Measurements from ENCODE around the gene ADGRL2. TPM values are rescaled to one million over a fixed set of nuclear protein-coding genes. Genes with fewer than 3 reads are reported as not detected.

ADGRL2 gene
- polyA plus RNA-seq (162 and 190 TPM in 2 replicates), polyA minus RNA-seq (337 and 346 TPM in 2 replicates)

DNA sequence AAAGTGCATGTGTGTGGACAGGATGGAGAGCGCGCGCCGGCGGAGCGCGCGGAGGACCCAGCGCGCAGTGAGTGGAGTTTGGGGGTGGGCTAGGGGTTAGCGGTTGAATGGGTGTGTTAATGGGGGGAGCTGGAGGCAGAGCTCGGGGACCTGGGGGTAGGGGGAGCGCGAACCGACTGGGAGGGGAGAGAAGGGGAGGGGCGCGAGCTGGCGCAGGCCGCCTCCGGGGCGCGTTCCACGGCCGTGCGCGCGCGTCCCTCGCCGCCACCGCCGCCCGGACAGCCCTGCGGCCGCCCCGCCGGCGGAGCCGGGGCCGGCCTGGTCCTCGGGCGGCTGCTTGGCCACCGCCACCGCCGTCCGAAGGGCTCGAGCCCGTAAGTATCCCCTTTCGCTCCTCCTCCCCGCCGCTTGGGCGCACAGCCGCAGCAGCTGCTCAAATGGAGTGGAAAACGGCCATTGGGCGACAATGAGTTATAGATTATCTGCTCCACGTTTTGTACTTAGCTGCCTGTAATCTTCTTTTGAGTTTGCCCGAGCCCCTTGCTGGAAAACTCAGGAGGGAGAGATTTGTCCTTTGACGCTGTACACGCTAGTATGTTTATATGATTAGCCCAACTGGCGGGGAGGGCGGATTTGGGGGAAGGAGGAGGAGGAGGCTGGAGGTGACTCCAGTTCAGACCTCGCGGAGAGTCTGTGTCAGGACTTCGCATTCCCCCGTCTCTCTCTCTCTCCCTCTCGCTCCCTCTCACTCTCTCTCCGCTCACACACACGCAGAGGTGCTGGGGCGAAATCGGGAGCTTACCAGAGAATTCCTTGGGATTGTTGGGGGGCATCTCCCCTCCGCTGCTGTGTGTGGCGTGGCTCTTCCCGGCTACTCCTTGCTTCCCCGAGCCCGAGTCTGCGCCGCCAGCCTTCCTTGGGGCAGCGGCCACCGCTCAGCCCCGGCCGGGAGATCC, at the start of gene ADGRL2:
Gene ADGRL2, plus strand, starts transcription at position 240 of the 956 bp plus-strand sequence. CDS start 36,051 bp downstream, outside the sequence.
- peaks cover 38% of the 10 kb centered on the region for H3K79me2 ChIP-seq (replicated peaks; ENCODE audit: insufficient read depth, low read length)
- peak within 1 kb of the TSS; percentile 93 for H3K9ac ChIP-seq (ENCODE audit: low read length)
- no peaks in the 10 kb centered on the region for H3K9me2 ChIP-seq (ENCODE audit: insufficient read depth, low read length)
- peak; percentile 93 for TF ChIP-seq TAF1 (IDR thresholded peaks at IDR 0.05; ENCODE audit: low read depth)
- TF ChIP-seq EZH2 (IDR thresholded peaks at IDR 0.05; ENCODE audit: borderline replicate concordance, insufficient read depth, low read length, poor library complexity, severe bottlenecking): no peak
- TF ChIP-seq RAD21 (conservative IDR thresholded peaks at IDR 0.05): peak; percentile 63
- TF ChIP-seq, protein P1, sequence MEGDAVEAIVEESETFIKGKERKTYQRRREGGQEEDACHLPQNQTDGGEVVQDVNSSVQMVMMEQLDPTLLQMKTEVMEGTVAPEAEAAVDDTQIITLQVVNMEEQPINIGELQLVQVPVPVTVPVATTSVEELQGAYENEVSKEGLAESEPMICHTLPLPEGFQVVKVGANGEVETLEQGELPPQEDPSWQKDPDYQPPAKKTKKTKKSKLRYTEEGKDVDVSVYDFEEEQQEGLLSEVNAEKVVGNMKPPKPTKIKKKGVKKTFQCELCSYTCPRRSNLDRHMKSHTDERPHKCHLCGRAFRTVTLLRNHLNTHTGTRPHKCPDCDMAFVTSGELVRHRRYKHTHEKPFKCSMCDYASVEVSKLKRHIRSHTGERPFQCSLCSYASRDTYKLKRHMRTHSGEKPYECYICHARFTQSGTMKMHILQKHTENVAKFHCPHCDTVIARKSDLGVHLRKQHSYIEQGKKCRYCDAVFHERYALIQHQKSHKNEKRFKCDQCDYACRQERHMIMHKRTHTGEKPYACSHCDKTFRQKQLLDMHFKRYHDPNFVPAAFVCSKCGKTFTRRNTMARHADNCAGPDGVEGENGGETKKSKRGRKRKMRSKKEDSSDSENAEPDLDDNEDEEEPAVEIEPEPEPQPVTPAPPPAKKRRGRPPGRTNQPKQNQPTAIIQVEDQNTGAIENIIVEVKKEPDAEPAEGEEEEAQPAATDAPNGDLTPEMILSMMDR (IDR thresholded peaks at IDR 0.05; ENCODE audit: poor library complexity, severe bottlenecking): no peak
- peak; percentile 67 for TF ChIP-seq SMC3 (conservative IDR thresholded peaks at IDR 0.05; ENCODE audit: poor library complexity)
- peak; percentile 48 for TF ChIP-seq MXI1 (conservative IDR thresholded peaks at IDR 0.05; ENCODE audit: poor library complexity, severe bottlenecking)
- TF ChIP-seq, protein P2, sequence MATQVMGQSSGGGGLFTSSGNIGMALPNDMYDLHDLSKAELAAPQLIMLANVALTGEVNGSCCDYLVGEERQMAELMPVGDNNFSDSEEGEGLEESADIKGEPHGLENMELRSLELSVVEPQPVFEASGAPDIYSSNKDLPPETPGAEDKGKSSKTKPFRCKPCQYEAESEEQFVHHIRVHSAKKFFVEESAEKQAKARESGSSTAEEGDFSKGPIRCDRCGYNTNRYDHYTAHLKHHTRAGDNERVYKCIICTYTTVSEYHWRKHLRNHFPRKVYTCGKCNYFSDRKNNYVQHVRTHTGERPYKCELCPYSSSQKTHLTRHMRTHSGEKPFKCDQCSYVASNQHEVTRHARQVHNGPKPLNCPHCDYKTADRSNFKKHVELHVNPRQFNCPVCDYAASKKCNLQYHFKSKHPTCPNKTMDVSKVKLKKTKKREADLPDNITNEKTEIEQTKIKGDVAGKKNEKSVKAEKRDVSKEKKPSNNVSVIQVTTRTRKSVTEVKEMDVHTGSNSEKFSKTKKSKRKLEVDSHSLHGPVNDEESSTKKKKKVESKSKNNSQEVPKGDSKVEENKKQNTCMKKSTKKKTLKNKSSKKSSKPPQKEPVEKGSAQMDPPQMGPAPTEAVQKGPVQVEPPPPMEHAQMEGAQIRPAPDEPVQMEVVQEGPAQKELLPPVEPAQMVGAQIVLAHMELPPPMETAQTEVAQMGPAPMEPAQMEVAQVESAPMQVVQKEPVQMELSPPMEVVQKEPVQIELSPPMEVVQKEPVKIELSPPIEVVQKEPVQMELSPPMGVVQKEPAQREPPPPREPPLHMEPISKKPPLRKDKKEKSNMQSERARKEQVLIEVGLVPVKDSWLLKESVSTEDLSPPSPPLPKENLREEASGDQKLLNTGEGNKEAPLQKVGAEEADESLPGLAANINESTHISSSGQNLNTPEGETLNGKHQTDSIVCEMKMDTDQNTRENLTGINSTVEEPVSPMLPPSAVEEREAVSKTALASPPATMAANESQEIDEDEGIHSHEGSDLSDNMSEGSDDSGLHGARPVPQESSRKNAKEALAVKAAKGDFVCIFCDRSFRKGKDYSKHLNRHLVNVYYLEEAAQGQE (IDR thresholded peaks at IDR 0.05; ENCODE audit: borderline replicate concordance): peak; percentile 97
- TF ChIP-seq POLR2AphosphoS5 (IDR thresholded peaks at IDR 0.05): peak; percentile 91
- TF ChIP-seq EP300 (conservative IDR thresholded peaks at IDR 0.05; ENCODE audit: poor library complexity, severe bottlenecking): peak; percentile 50
- peak within 1 kb of the TSS; percentile 53 for H2AFZ ChIP-seq (ENCODE audit: low read depth, low read length)
- H3F3A ChIP-seq (ENCODE audit: insufficient read depth, low read length, poor library complexity, severe bottlenecking): peaks cover 9% of the 10 kb centered on the region
- no peaks in the 10 kb centered on the region for H3K9me3 ChIP-seq (ENCODE audit: low read length)
- H3K4me2 ChIP-seq (ENCODE audit: low read length): peak within 1 kb of the TSS; percentile 86
- H3K27ac ChIP-seq (ENCODE audit: low read length): peak within 1 kb of the TSS; percentile 85
- H3K4me3 ChIP-seq (ENCODE audit: low read length): peak within 1 kb of the TSS; percentile 85
- no peaks in the 10 kb centered on the region for H3K27me3 ChIP-seq (ENCODE audit: insufficient read depth, low read depth, low read length)
- no peaks in the 10 kb centered on the region for H4K20me1 ChIP-seq (ENCODE audit: insufficient read depth)
- H3K36me3 ChIP-seq (ENCODE audit: insufficient read depth, low read length): no peaks in the 10 kb centered on the region

DNA sequence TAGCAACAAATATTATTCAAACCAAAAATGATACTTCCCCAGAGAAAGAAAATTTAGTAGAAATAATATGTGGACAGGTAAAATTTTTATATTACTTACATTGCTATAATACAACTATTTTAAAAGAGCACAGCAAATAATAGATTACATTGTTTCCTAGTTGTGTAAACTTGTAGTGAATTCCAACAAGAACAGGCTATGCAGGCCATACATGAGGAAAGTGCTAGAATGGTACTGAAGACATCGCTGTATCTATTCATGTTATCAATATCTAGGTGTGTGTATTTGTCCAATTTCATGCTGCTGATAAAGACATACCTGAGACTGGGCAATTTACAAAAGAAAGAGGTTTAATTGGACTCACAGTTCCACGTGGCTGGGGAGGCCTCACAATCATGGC, 47.9 kb upstream of the ADGRL2 start:
- Histone ChIP-seq H3K4me2 (ENCODE audit: low read length) (no peak overlapping the region), H2AFZ (ENCODE audit: low read depth, low read length) (no peak overlapping the region), H3K36me3 (ENCODE audit: insufficient read depth, low read length) (no peaks in the 10 kb centered on the region), H4K20me1 (ENCODE audit: insufficient read depth) (no peaks in the 10 kb centered on the region), H3K79me2 (replicated peaks; ENCODE audit: insufficient read depth, low read length) (no peaks in the 10 kb centered on the region), H3K9me2 (ENCODE audit: insufficient read depth, low read length) (no peaks in the 10 kb centered on the region), H3K9ac (ENCODE audit: low read length) (no peak overlapping the region), H3F3A (ENCODE audit: insufficient read depth, low read length, poor library complexity, severe bottlenecking) (no peaks in the 10 kb centered on the region), H3K27ac (ENCODE audit: low read length) (no peak overlapping the region), H3K27me3 (ENCODE audit: insufficient read depth, low read depth, low read length) (no peaks in the 10 kb centered on the region), H3K9me3 (ENCODE audit: low read length) (no peaks in the 10 kb centered on the region), H3K4me3 (ENCODE audit: low read length) (no peak overlapping the region)
- no peak for TF ChIP-seq SMC3 (conservative IDR thresholded peaks at IDR 0.05; ENCODE audit: poor library complexity)
- TF ChIP-seq RAD21 (conservative IDR thresholded peaks at IDR 0.05): no peak
- TF ChIP-seq, protein P1 (IDR thresholded peaks at IDR 0.05; ENCODE audit: poor library complexity, severe bottlenecking): no peak
- TF ChIP-seq MXI1 (conservative IDR thresholded peaks at IDR 0.05; ENCODE audit: poor library complexity, severe bottlenecking): no peak
- TF ChIP-seq, protein P2 (IDR thresholded peaks at IDR 0.05; ENCODE audit: borderline replicate concordance): no peak
- no peak for TF ChIP-seq POLR2AphosphoS5 (IDR thresholded peaks at IDR 0.05)
- TF ChIP-seq TAF1 (IDR thresholded peaks at IDR 0.05; ENCODE audit: low read depth): no peak
- TF ChIP-seq EZH2 (IDR thresholded peaks at IDR 0.05; ENCODE audit: borderline replicate concordance, insufficient read depth, low read length, poor library complexity, severe bottlenecking): no peak
- TF ChIP-seq EP300 (conservative IDR thresholded peaks at IDR 0.05; ENCODE audit: poor library complexity, severe bottlenecking): no peak

Measured in neural cell (in vitro differentiated cells).